Ectodermal cell (in vitro differentiated cells): ENCODE results near the gene PPP2R2B.

ENCODE experiments used
- H3K27ac ChIP-seq: 2 replicates; pipeline ENCODE4 v1.7.0; 2013; ENCODE audit warnings: mild to moderate bottlenecking, low read depth, low read length; ENCODE audit not compliant: insufficient read depth, poor library complexity, severe bottlenecking
- H3K27me3 ChIP-seq: 2 replicates; pipeline ENCODE4 v1.7.0; 2013; ENCODE audit warnings: mild to moderate bottlenecking, low read length; ENCODE audit not compliant: insufficient read depth, control insufficient read depth, poor library complexity, severe bottlenecking
- H3K36me3 ChIP-seq: one replicate; pipeline ENCODE4 v1.7.0; 2013; ENCODE audit warnings: low read length; ENCODE audit not compliant: control insufficient read depth, insufficient read depth
- H3K4me1 ChIP-seq: one replicate; pipeline ENCODE4 v1.7.0; 2013; ENCODE audit warnings: low read length; ENCODE audit not compliant: control insufficient read depth, insufficient read depth
- H3K4me3 ChIP-seq: 2 replicates; pipeline ENCODE4 v1.7.0; 2013; ENCODE audit warnings: low read depth, low read length, control low read depth; ENCODE audit not compliant: insufficient read depth
- H3K9me3 ChIP-seq: 2 replicates; pipeline ENCODE4 v1.7.0; 2013; ENCODE audit warnings: mild to moderate bottlenecking, low read length, moderate library complexity; ENCODE audit not compliant: control insufficient read depth
- WGBS, 2 experiments: methylation state at CpG; one replicate each; pipeline ENCODE4 v1.1.7; 2013; ENCODE audit warnings: missing lambda C conversion rate in 2 of 2; 5-methylcytosine and 5-hydroxymethylcytosine counted together

PPP2R2B gene

DNA sequence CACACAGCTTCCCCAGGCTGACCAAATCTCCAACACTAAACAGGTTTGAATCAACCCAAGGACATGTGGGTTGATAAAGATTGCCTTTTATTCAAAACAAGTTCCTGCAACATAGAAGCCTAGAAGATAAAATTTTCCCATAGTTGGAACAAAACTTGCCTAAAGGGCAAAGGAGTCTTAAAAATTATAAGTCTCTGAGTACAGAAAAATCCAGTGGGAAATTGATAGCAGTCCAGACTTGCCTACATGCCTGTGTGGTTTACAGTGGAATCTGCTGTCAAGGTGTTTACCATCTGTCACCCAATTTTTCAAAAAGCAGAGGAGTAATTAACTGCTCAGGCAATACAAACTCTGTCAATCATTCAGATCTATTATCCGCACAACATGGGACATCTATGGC is 168.2 kb downstream of the PPP2R2B start:
- 95 to 100% methylated on average over 1 of the region's 1 CpG for WGBS, 2 experiments
- no peak overlapping the region for H3K27ac ChIP-seq
- H3K27me3 ChIP-seq, result no peaks in the 10 kb centered on the region
- no peaks in the 10 kb centered on the region for H3K36me3 ChIP-seq
- H3K4me3 ChIP-seq, result no peak overlapping the region
- no peaks in the 10 kb centered on the region for H3K9me3 ChIP-seq
- no peaks in the 10 kb centered on the region for H3K4me1 ChIP-seq

DNA sequence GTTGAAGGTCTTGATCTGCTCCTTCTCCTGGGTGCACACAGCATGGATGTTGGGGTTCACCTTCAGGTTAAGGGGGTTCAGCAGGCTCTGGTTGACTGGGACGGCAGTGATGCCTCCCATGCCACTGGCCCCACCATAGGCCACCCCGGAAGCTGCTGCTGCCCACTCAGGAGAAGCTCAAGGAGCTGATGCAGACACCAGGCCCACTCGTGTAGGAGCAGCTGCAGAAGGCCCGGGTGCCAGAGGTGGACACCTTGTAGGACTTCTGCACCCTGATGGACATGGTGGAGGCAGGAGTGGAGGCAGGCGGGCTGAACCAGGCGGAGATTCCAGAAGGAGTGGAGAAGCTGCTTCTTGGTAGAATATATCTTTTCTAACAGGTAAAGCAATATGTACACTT is 171.2 kb downstream of the PPP2R2B start:
- Histone ChIP-seq H3K4me3 (no peak overlapping the region), H3K9me3 (no peaks in the 10 kb centered on the region), H3K27me3 (no peaks in the 10 kb centered on the region), H3K36me3 (no peaks in the 10 kb centered on the region), H3K4me1 (no peaks in the 10 kb centered on the region), H3K27ac (no peak overlapping the region)
- WGBS, 2 experiments, result 91 to 95% methylated on average over 5 to 6 of the region's 6 CpGs

DNA sequence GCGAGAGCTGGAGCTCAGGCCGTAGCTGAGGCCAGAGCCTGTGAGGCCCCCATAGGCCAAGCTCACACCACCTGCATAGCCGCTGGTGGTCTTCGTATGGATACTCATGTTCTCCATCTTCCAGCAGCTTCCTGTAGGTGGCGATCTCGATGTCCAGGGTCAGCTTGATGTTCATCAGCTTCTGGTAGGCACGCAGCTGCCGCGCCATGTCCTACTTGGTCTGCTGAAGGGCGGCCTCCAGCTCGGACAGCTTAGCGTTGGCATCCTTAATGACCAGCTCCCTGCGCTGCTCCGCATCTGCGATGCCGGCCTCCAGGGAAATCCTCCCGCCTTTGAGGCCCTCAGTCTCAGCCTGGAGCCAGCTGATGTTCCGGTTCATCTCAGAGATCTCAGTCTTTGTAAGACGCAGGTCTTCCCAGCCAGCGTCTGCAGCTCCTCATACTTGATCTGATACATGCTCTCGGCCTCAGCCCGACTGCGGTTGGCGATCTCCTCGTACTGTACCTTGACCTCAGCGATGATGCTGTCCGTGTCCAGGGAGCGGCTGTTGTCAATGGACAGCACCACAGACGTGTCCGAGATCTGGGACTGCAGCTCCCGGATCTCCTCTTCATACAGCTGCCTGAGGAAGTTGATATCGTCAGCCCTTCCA is 172.1 kb downstream of the PPP2R2B start:
- no peaks in the 10 kb centered on the region for H3K36me3 ChIP-seq
- no peaks in the 10 kb centered on the region for H3K4me1 ChIP-seq
- WGBS, 2 experiments, result 95 to 96% methylated on average over 32 of the region's 32 CpGs
- no peaks in the 10 kb centered on the region for H3K27me3 ChIP-seq
- H3K4me3 ChIP-seq, result no peak overlapping the region
- H3K9me3 ChIP-seq, result no peaks in the 10 kb centered on the region
- H3K27ac ChIP-seq, result no peak overlapping the region

DNA sequence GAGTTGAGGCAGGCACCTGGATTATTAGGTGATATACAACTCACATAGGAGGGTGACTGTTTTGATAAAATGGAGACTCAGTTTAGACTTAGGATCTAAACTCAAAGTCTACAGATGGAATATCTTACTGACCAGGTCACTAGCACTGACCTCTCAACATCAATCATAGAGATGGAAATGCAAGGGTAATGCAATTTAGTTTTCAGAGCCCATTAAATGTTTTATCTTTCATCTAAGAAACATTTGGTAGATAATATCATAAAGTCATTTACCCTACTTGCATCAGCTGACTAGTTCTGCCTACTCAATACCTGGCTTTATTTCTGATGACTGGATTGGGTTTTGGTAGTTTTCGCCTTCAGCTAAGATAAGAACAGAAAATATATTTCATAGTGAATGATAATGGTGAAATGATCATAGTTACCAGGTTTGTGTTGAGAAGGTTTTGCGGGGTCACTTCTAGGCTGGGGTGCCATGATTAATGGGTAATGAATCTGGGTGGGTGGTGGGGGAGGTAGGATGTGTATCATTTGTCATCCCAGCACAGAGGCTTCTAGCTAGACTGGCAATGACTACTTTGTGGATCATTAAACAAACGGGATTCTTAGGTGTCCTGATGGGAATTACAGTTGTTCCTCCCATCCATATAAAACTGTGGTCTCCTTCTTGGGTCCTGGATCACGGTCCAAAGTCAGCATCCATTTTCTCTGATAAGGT is 173.4 kb downstream of the PPP2R2B start:
- H3K9me3 ChIP-seq, result no peaks in the 10 kb centered on the region
- no peak overlapping the region for H3K27ac ChIP-seq
- no peaks in the 10 kb centered on the region for H3K36me3 ChIP-seq
- WGBS, 2 experiments, result 93 to 100% methylated on average over 4 of the region's 4 CpGs
- no peak overlapping the region for H3K4me3 ChIP-seq
- H3K4me1 ChIP-seq, result peaks cover under 1% of the 10 kb centered on the region
- H3K27me3 ChIP-seq, result no peaks in the 10 kb centered on the region

DNA sequence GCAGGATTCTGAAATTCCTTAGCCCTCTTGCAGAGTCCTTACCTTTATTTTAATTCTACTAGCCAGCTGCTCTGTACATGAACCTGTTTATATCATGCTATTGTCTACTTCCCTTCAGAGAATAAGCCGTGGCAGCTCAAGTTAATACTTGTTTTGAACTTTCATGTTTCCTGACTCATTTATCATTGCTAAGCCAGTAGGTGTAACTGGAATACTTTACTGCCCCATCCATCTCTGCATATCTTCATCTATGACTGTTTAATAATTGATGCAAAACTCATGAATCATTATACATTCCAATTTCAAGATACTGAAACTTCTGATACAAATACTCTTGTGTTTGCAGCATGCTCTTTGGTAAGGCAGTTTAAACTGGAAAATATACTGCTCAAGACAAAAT is 174.7 kb downstream of the PPP2R2B start:
- Histone ChIP-seq H3K36me3 (no peaks in the 10 kb centered on the region), H3K4me3 (no peak overlapping the region), H3K27ac (no peak overlapping the region), H3K27me3 (no peaks in the 10 kb centered on the region), H3K9me3 (no peaks in the 10 kb centered on the region), H3K4me1 (peaks cover 5% of the 10 kb centered on the region)
- 91 to 95% methylated on average over 1 of the region's 1 CpG for WGBS, 2 experiments

DNA sequence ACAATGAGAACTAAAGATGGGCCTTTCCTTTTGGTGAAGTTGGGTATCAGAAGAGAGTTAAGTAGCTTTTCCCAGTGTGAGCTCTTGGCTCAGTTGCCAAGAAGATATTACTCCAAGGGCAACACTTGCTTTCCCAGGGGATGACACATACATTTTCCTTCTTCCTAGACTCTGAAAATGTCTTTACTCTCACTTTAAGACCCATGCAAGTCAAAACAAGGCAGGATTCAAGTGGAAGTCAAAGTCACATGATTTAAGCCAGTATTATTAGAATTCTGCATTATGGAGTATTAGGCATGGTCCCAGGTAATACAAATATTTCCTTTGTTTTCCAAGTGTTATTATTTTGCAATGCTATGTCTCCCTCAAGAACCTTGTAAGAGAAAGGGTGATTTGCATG is 175.1 kb downstream of the PPP2R2B start:
- Histone ChIP-seq H3K27me3 (no peaks in the 10 kb centered on the region), H3K9me3 (no peaks in the 10 kb centered on the region), H3K27ac (no peak overlapping the region), H3K4me1 (peaks cover 5% of the 10 kb centered on the region), H3K36me3 (no peaks in the 10 kb centered on the region), H3K4me3 (no peak overlapping the region)

DNA sequence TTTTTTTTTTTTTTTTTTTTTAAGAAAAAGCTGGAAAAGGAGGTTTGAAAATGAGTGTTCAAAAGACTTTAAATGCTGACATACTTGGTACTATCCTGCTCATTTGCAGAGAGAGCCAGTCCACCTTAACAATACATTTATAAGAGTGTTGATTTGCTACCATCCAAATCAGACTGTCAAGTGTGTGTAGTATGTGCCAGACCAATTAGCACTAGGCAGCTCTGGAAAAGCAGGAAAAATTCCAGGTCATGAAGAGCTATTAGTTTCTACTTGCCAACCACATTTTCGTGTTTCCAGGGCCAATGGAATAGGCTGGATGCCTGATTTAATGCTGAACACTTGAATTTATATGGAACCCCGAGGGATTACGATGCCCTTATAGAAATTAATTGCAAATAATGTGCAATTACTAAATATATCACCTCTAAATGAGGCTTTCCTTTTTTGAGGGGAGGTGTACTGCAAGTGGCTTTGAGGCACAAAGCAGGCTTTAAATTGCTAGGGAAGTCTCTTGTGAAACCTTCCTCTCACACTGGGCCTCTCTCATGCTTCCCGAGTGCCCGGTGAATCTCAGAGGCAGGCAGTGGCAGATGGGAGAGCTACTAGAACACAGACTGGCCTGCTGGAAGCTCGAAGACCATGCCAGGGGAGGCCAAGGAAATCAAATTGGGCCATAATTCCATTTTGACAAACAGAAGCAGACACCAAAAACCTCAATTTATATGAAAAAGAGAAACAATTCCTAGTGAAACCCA is 178.7 kb downstream of the PPP2R2B start:
- no peak overlapping the region for H3K4me3 ChIP-seq
- WGBS, 2 experiments, result 94 to 97% methylated on average over 4 to 6 of the region's 6 CpGs
- no peaks in the 10 kb centered on the region for H3K36me3 ChIP-seq
- H3K9me3 ChIP-seq, result no peaks in the 10 kb centered on the region
- H3K27me3 ChIP-seq, result no peaks in the 10 kb centered on the region
- H3K27ac ChIP-seq, result no peak overlapping the region
- H3K4me1 ChIP-seq, result peaks cover 5% of the 10 kb centered on the region

DNA sequence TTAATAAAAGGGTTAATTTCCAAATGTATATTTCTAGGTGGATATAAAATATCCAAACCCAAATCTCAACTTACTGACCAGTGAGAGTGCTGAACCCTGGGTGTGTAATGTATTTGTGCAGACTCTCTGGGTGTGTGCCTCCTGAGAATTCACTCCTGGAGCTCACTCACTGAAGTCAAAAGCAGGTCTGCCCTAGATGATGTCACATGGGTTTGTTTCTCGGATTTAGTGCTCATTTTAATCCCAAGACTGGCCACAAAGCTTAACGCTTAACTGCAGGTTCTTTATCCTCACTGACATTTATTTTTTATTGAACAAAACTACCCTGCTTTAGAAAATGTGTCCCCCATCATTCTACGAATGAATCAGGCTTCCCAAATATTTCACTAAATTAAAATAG is 179.4 kb downstream of the PPP2R2B start:
- WGBS, 2 experiments, result 76 to 88% methylated on average over 2 to 3 of the region's 3 CpGs
- Histone ChIP-seq H3K4me3 (no peak overlapping the region), H3K27me3 (no peaks in the 10 kb centered on the region), H3K27ac (no peak overlapping the region), H3K36me3 (no peaks in the 10 kb centered on the region), H3K4me1 (peaks cover 5% of the 10 kb centered on the region), H3K9me3 (no peaks in the 10 kb centered on the region)

DNA sequence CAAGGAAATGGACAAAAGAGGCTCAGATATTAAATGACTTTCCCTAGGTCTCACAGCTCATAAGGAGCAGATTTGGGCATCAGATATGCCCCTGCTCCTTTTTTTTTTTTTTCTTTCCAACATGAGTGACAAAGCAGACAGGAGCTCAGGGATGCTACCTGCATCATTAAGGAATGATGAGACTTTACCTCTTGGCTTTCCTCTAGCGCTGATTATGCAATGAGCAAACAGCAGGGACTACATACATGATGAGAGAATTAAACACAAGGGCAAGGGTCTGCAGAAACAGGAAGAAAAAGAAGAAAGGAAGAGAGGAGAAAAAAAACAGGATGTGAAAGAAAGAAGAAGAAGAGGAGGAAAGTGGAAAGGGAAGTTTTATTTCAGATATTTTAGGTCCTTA is 179.9 kb downstream of the PPP2R2B start:
- no peak overlapping the region for H3K27ac ChIP-seq
- H3K4me1 ChIP-seq, result peaks cover 5% of the 10 kb centered on the region
- WGBS, 2 experiments, result 90 to 92% methylated on average over 1 of the region's 1 CpG
- no peaks in the 10 kb centered on the region for H3K9me3 ChIP-seq
- H3K4me3 ChIP-seq, result no peak overlapping the region
- H3K36me3 ChIP-seq, result no peaks in the 10 kb centered on the region
- no peaks in the 10 kb centered on the region for H3K27me3 ChIP-seq

DNA sequence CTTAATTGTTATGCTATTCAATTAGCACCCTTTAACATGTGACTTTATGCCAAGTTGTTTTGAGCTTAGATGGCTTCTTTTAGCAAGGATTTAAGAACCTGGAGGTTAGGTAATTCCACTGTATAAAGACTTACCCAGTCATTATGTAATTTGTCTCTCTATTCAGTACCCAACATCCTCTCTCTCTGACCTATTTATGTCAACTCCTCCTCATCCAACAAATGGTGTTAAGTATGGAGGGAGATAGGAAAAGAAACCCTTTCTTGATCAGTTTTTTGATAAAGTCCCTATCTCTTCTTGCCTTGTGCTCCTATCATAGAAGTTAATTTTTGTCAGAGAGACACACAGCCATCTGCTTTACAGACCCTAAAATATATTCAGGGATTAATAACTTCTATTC is 181.3 kb downstream of the PPP2R2B start:
- Histone ChIP-seq H3K27ac (no peak overlapping the region), H3K27me3 (no peaks in the 10 kb centered on the region), H3K36me3 (no peaks in the 10 kb centered on the region), H3K4me1 (peaks cover 5% of the 10 kb centered on the region), H3K9me3 (no peaks in the 10 kb centered on the region), H3K4me3 (no peak overlapping the region)
